MCF 10A (cell line): Measurements from ENCODE around the gene SNX10. TPM values are rescaled to one million over a fixed set of nuclear protein-coding genes. Genes with fewer than 3 reads are reported as not detected.

ENCODE experiments used
- BruUV-seq: library from RNA; stranded (reverse); fragments of 400-500 nt; replicated peaks from 2 replicates; lab custom pipeline; 2021; lab: Mats Ljungman, UMichigan
- CTCF ChIA-PET: fragments of 300-600 bp; sonication (Branson Sonifier 250); formaldehyde crosslinking; extraction: SDS; loops from one replicate; lab custom pipeline; 2021; ENCODE audit warnings: antibody characterized with exemption, inconsistent platforms; lab: Yijun Ruan, JAX
- POLR2A ChIA-PET: fragments of 300-600, 350-650 bp; sonication (Branson Sonifier 250); formaldehyde crosslinking; extraction: SDS; loops from one replicate; lab custom pipeline; 2020; ENCODE audit warnings: antibody characterized with exemption, inconsistent platforms; lab: Yijun Ruan, JAX
- DNase-seq: peaks from one replicate; pipeline ENCODE4 v3.0.0-alpha.2; 2018; ENCODE audit not compliant: unreplicated experiment
- H3K27ac Mint-ChIP-seq: one replicate; pipeline ENCODE4 v1.8.0; 2022; ENCODE audit warnings: mild to moderate bottlenecking, low read depth, mixed read lengths; ENCODE audit not compliant: unreplicated experiment
- H3K27me3 Mint-ChIP-seq: one replicate; pipeline ENCODE4 v1.8.0; 2022; ENCODE audit warnings: mixed read lengths; ENCODE audit not compliant: insufficient read depth, unreplicated experiment
- H3K36me3 Mint-ChIP-seq: one replicate; pipeline ENCODE4 v1.8.0; 2022; ENCODE audit warnings: mild to moderate bottlenecking, moderate library complexity, mixed read lengths; ENCODE audit not compliant: insufficient read depth, unreplicated experiment
- H3K4me1 Mint-ChIP-seq: one replicate; pipeline ENCODE4 v1.8.0; 2022; ENCODE audit warnings: mixed read lengths; ENCODE audit not compliant: insufficient read depth, unreplicated experiment
- H3K4me3 Mint-ChIP-seq: one replicate; pipeline ENCODE4 v1.8.0; 2022; ENCODE audit warnings: mild to moderate bottlenecking, moderate library complexity, mixed read lengths; ENCODE audit not compliant: unreplicated experiment
- H3K9me3 Mint-ChIP-seq: one replicate; pipeline ENCODE4 v1.8.0; 2022; ENCODE audit warnings: mixed read lengths; ENCODE audit not compliant: unreplicated experiment
- CTCF ChIP-seq: fragments of 200-600 bp; IDR thresholded peaks from one replicate; pipeline ENCODE4 v1.8.0; 2022; ENCODE audit warnings: antibody characterized with exemption, mild to moderate bottlenecking; ENCODE audit not compliant: unreplicated experiment
- intact Hi-C: fragments of 100-400 bp; cut with micrococcal nuclease; formaldehyde crosslinking; loops from 2 replicates; pipeline ENCODE4 v1.14.1; 2022
- total RNA-seq: library from RNA; stranded (reverse); gene quantifications from 2 replicates; pipeline ENCODE4 v1.2.3, GENCODE V29; 2022

SNX10 gene
- total RNA-seq, 1 experiment from 2014 or later, result 7.1 TPM

- Mint-ChIP-seq H3K36me3 (no peaks in the 10 kb centered on the region), H3K9me3 (no peaks in the 10 kb centered on the region), H3K27me3 (no peaks in the 10 kb centered on the region), H3K27ac (no peak overlapping the region), H3K4me3 (no peak overlapping the region), H3K4me1 (no peaks in the 10 kb centered on the region)
- no peak for DNase-seq
- ChIA-PET CTCF (no interaction called here), POLR2A (no interaction called here)
- intact Hi-C loops, result no loop called here
- BruUV-seq, result no TSS peak
- no peak for TF ChIP-seq CTCF
Measured at GRCh38 chr7:26326211-26326610, 34.5 kb downstream of the SNX10 start.

- intact Hi-C loops, result no loop called here
- CTCF ChIA-PET, result interaction anchor here (0.6 to 0.9 kb wide), 2 partner anchors 21 to 90 kb away, joined by 3 to 6 read pairs; no protein-coding TSS in a partner anchor
- Mint-ChIP-seq H3K27ac (no peak overlapping the region), H3K9me3 (no peaks in the 10 kb centered on the region), H3K4me3 (no peak overlapping the region), H3K27me3 (no peaks in the 10 kb centered on the region), H3K4me1 (no peaks in the 10 kb centered on the region), H3K36me3 (no peaks in the 10 kb centered on the region)
- DNase-seq, result no peak
- POLR2A ChIA-PET, result interaction anchor here (0.7 kb wide), 1 partner anchor 130 kb away, joined by 3 read pairs; no protein-coding TSS in a partner anchor
- no TSS peak for BruUV-seq
- no peak for TF ChIP-seq CTCF
Measured at GRCh38 chr7:26328498-26329390, 37.1 kb downstream of the SNX10 start.

GRCh38 chr7:26329520-26330255, 38.0 kb downstream of the SNX10 start:
- DNase-seq, result no peak
- Mint-ChIP-seq H3K9me3 (no peaks in the 10 kb centered on the region), H3K4me3 (no peak overlapping the region), H3K4me1 (no peaks in the 10 kb centered on the region), H3K27ac (no peak overlapping the region), H3K36me3 (no peaks in the 10 kb centered on the region), H3K27me3 (no peaks in the 10 kb centered on the region)
- ChIA-PET CTCF (interaction anchor here (0.6 to 1.0 kb wide), 3 partner anchors 65 to 91 kb away, joined by 3 to 6 read pairs (median 4); no protein-coding TSS in a partner anchor), POLR2A (interaction anchor here (0.7 kb wide), 1 partner anchor 131 kb away, joined by 3 read pairs; no protein-coding TSS in a partner anchor)
- intact Hi-C loops, result no loop called here
- no TSS peak for BruUV-seq
- TF ChIP-seq CTCF, result no peak

GRCh38 chr7:26331113-26331512, 39.5 kb downstream of the SNX10 start:
- ChIA-PET POLR2A (interaction anchor here (0.6 kb wide), 1 partner anchor 374 kb away, joined by 3 read pairs; no protein-coding TSS in a partner anchor), CTCF (no interaction called here)
- DNase-seq, result no peak
- Mint-ChIP-seq H3K4me1 (no peaks in the 10 kb centered on the region), H3K9me3 (no peaks in the 10 kb centered on the region), H3K27ac (no peak overlapping the region), H3K4me3 (no peak overlapping the region), H3K27me3 (no peaks in the 10 kb centered on the region), H3K36me3 (no peaks in the 10 kb centered on the region)
- no TSS peak for BruUV-seq
- TF ChIP-seq CTCF, result no peak
- intact Hi-C loops, result no loop called here
